Measurements from ENCODE around the gene GPRC5C. TPM values are rescaled to one million over a fixed set of nuclear protein-coding genes. Genes with fewer than 3 reads are reported as not detected.

GPRC5C gene
- total RNA-seq, 4 donors from 2014 or later, result 11.3 to 27.2 (median 14.3) TPM

DNA sequence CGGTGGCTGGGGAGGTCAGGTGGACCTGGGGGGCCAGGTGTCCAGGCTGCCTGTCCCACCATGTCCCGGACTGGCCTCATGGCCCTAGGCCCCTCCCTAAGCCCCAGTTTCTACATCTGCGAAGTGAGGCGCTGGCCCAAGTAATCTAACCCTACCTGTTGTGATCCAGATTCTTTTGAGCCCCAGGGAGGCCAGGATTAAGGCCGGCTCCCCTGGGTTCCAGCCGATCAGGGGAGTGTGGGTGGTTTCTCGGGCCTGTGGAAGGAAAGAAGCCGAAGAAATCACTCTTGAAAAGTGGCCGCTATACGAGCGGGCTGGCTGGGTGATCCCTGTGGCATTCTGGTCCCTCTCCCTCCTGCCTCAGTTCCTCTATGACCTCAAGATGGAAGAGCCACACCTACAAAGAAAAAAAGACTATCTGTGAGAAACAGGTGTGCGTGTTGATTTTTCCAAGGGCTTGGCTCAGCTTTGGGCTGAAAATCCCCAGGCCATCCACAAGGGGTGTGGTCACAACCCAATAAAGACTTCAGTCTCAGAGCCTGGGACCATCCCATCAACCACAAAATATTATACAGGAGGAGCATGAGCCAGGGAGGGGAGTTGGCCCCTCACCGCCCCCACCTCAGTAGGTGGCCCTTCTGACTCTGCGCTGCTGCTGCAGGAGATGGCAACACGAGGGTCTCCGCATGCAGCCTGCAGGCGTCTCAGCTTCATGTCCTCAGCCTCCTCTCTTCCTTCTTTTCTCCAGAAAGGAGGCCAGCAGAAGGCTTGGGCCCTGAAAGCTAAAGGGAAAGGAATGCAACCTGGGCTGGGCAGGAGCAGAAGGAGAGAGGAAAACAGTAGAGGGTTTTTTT, 44.3 kb upstream of the GPRC5C start:
- no peak overlapping the region for H3K27ac ChIP-seq
- ATAC-seq, result no peak
- 74 to 90% methylated on average over 3 to 5 of the region's 17 CpGs for WGBS, 2 donors (ENCODE audit: low coverage in 1 of 2)

DNA sequence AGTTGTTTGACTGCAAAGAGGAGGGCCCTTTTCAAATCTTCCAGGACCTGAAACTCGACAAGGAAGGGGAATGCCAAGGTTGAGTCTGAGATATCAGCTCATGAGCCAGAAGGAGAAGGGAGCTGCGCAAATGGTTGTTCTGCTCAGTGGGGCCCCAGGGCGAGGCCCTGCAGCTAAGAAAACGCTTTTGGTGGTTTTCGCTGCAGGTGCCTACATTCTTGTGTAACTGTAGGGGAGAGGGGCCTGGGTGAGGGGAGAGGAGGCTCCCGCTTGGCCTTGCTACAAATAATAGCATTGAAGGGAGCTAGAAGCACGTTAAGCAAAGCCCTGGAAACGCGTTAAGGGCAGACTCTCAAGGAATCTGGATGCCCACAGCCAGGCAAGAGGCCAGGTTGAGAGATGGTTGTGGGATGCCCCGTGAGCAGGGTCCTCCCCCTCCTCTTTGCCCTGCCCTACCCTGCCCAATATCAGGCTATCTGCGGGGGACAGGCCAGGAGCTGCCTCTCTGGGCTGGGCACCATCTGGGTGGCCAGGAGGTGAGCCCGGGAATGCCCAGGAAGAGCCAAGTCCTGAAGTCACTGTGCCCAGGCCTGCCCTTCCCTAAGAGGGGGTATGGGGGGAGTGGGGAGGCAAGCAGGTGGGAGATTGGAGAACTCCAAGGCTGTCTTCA, 42.7 kb upstream of the GPRC5C start:
- 14 to 79% methylated on average over 1 to 3 of the region's 12 CpGs for WGBS, 2 donors (ENCODE audit: low coverage in 1 of 2)
- no peaks in the 10 kb centered on the region for H3K36me3 ChIP-seq
- no peak for TF ChIP-seq EP300 (IDR thresholded peaks at IDR 0.05)
- TF ChIP-seq, protein P1, sequence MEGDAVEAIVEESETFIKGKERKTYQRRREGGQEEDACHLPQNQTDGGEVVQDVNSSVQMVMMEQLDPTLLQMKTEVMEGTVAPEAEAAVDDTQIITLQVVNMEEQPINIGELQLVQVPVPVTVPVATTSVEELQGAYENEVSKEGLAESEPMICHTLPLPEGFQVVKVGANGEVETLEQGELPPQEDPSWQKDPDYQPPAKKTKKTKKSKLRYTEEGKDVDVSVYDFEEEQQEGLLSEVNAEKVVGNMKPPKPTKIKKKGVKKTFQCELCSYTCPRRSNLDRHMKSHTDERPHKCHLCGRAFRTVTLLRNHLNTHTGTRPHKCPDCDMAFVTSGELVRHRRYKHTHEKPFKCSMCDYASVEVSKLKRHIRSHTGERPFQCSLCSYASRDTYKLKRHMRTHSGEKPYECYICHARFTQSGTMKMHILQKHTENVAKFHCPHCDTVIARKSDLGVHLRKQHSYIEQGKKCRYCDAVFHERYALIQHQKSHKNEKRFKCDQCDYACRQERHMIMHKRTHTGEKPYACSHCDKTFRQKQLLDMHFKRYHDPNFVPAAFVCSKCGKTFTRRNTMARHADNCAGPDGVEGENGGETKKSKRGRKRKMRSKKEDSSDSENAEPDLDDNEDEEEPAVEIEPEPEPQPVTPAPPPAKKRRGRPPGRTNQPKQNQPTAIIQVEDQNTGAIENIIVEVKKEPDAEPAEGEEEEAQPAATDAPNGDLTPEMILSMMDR (IDR thresholded peaks at IDR 0.05), result no peak
- TF ChIP-seq POLR2AphosphoS5 (IDR thresholded peaks at IDR 0.05), result no peak
- TF ChIP-seq POLR2A (IDR thresholded peaks at IDR 0.05), result no peak
- H3K27ac ChIP-seq, result no peak overlapping the region
- ATAC-seq, result no peak
- H3K4me3 ChIP-seq, result no peak overlapping the region
- H3K27me3 ChIP-seq, result no peaks in the 10 kb centered on the region
- no peaks in the 10 kb centered on the region for H3K4me1 ChIP-seq
- no peaks in the 10 kb centered on the region for H3K9me3 ChIP-seq

More for the DNA sequence above, 44.3 kb upstream of the GPRC5C start:
- Histone ChIP-seq H3K36me3 (no peaks in the 10 kb centered on the region), H3K9me3 (no peaks in the 10 kb centered on the region), H3K4me3 (no peak overlapping the region), H3K27me3 (no peaks in the 10 kb centered on the region), H3K4me1 (no peaks in the 10 kb centered on the region)
- TF ChIP-seq POLR2AphosphoS5 (IDR thresholded peaks at IDR 0.05) (no peak), EP300 (IDR thresholded peaks at IDR 0.05) (no peak), POLR2A (IDR thresholded peaks at IDR 0.05) (no peak)
- TF ChIP-seq, protein P1 (IDR thresholded peaks at IDR 0.05), result no peak

- Histone ChIP-seq H3K4me1 (no peaks in the 10 kb centered on the region), H3K4me3 (no peak overlapping the region), H3K27me3 (no peaks in the 10 kb centered on the region), H3K9me3 (no peaks in the 10 kb centered on the region), H3K27ac (no peak overlapping the region), H3K36me3 (no peaks in the 10 kb centered on the region)
- no peak for ATAC-seq
- TF ChIP-seq, protein P1 (IDR thresholded peaks at IDR 0.05), result no peak
- TF ChIP-seq POLR2A (IDR thresholded peaks at IDR 0.05) (no peak), EP300 (IDR thresholded peaks at IDR 0.05) (no peak), POLR2AphosphoS5 (IDR thresholded peaks at IDR 0.05) (no peak)
- WGBS, 2 donors (ENCODE audit: low coverage in 1 of 2), result 71 to 76% methylated on average over 1 to 2 of the region's 2 CpGs
These were observed 41.8 kb upstream of the GPRC5C start for GRCh38 chr17:74389937-74390679.

- ATAC-seq, result no peak
- TF ChIP-seq POLR2AphosphoS5 (IDR thresholded peaks at IDR 0.05) (no peak), EP300 (IDR thresholded peaks at IDR 0.05) (no peak), POLR2A (IDR thresholded peaks at IDR 0.05) (no peak)
- TF ChIP-seq, protein P1 (IDR thresholded peaks at IDR 0.05), result no peak
- Histone ChIP-seq H3K27ac (no peak overlapping the region), H3K27me3 (no peaks in the 10 kb centered on the region), H3K4me3 (no peak overlapping the region), H3K36me3 (no peaks in the 10 kb centered on the region), H3K4me1 (no peaks in the 10 kb centered on the region), H3K9me3 (no peaks in the 10 kb centered on the region)
- WGBS, 2 donors (ENCODE audit: low coverage in 1 of 2), result 76 to 83% methylated on average over 1 to 8 of the region's 11 CpGs
These were observed 40.9 kb upstream of the GPRC5C start for GRCh38 chr17:74390680-74391653.
